Measurements from ENCODE around the gene OBSL1.

The OBSL1 gene

GRCh38 chr2:219513787-219514186 lies 57.6 kb downstream of the OBSL1 start:
- no peak for TF ChIP-seq CTCF (IDR thresholded peaks at IDR 0.05; ENCODE audit: low read depth, low read length)
- DNase-seq (ENCODE audit: extremely low read depth, low read depth) = no peak

DNA sequence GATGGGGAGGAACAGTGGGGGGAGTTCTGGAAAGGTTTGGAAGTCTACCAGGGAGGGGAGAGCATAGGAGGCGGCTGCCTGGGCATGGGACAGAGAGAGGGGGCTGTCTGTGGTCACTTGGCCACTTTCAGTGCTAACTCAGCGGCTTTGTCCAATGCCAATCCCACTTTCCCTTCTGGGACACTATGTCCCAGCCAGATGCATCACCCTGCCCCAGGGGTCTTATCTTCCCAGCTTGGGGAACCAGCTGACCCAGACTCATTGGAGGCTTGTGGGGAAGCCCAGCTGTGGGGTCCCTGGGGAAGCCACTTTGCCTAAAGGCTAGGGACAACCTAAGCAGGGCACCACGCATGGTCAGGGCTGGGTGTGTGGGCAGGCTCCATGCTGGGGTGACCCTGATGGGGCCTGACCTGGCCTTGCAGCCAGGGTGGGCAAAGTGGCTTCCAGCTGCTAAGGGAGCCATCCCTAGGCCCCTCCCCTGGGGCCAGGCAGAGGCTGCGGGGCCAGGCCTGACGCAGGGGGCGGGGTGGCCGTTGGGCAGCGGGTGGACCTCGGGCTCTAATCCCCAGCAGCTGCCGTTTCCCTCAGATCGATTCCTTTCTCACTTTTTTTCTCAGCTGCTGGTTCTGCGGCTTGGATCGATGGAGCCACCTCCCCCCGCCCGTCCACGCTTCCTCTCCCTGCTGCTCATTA lies 58.7 kb downstream of the OBSL1 start:
- no peak for TF ChIP-seq CTCF (IDR thresholded peaks at IDR 0.05; ENCODE audit: low read depth, low read length)
- no peak for DNase-seq (ENCODE audit: extremely low read depth, low read depth)

GRCh38 chr2:219511547-219512325 lies 59.6 kb downstream of the OBSL1 start:
- no peak for TF ChIP-seq CTCF (IDR thresholded peaks at IDR 0.05; ENCODE audit: low read depth, low read length)
- no peak for DNase-seq (ENCODE audit: extremely low read depth, low read depth)

DNA sequence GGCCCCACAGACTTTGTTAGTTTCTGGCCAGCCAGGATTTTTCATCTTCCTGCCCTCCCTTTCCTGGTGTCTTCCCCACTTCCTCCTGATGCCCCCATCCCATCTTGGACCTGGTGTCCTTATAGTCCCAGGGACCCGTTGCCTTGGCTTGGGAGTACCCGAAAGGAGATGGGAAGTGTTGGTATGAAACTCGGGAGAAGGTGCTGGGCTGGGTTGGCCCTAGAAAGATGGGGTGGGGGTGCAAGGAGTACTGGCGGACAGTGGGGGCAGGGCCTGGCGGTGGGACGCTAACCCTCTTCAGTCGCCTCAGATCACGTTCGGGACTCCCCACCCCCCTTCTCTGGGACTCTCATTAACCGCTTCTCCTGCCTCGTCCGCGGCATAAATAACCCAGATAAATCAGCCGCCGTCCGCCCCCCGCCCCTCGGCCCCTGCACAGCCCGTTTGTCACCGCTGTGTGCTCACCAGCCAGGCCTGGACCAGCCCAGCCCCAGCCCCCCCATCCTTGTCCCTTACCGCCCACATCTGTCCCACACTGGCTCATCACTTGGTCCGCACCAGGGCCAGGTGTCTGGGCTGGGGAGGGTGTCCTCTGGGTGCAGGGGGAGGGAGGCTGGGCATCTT lies 60.7 kb downstream of the OBSL1 start:
- DNase-seq (ENCODE audit: extremely low read depth, low read depth) = no peak
- TF ChIP-seq CTCF (IDR thresholded peaks at IDR 0.05; ENCODE audit: low read depth, low read length) = no peak

- DNase-seq (ENCODE audit: extremely low read depth, low read depth) = no peak
- peak; percentile 82 for TF ChIP-seq CTCF (IDR thresholded peaks at IDR 0.05; ENCODE audit: low read depth, low read length)
Observed at GRCh38 chr2:219509780-219510511, 61.4 kb downstream of the OBSL1 start.

- DNase-seq (ENCODE audit: extremely low read depth, low read depth) = no peak
- no peak for TF ChIP-seq CTCF (IDR thresholded peaks at IDR 0.05; ENCODE audit: low read depth, low read length)
Observed at GRCh38 chr2:219508971-219509779, 62.2 kb downstream of the OBSL1 start.

Measured in AG09319 (cell line).